Ascending aorta (tissue), 2 donors: Measurements from ENCODE around the gene CISTR. TPM values are rescaled to one million over a fixed set of nuclear protein-coding genes. Genes with fewer than 3 reads are reported as not detected.
A peak's percentile ranks its signal among the peaks of the same experiment; 100 is the strongest.

Experiments
- DNase-seq, 2 donors: peaks; one replicate each; pipeline ENCODE4 v3.0.0-alpha.2; 2019; ENCODE audit warnings: low spot score in 2 of 2
- H3K27ac ChIP-seq, 2 donors: fragments of 200-600 bp; sonication (generic); one replicate each; pipeline ENCODE4 v1.5.1; 2016 to 2017; ENCODE audit warnings: mild to moderate bottlenecking in 1 of 2
- H3K27me3 ChIP-seq: fragments of 200-600 bp; sonication (generic); one replicate; pipeline ENCODE4 v1.5.1; 2017
- H3K36me3 ChIP-seq, 2 donors: fragments of 200-600 bp; sonication (generic); one replicate each; pipeline ENCODE4 v1.5.1; 2016
- H3K4me1 ChIP-seq, 2 donors: fragments of 200-600 bp; sonication (generic); one replicate each; pipeline ENCODE4 v1.5.1; 2016 to 2017; ENCODE audit warnings: mild to moderate bottlenecking in 1 of 2
- H3K4me3 ChIP-seq, 2 donors: fragments of 200-600 bp; sonication (generic); one replicate each; pipeline ENCODE4 v1.5.1; 2016 to 2017; ENCODE audit warnings: mild to moderate bottlenecking in 1 of 2
- H3K9me3 ChIP-seq, 2 donors: fragments of 200-600 bp; sonication (generic); one replicate each; pipeline ENCODE4 v1.5.1; 2016
- CTCF ChIP-seq, 3 experiments: fragments of 200-600 bp in 2 of 3; fragments of 450-650 bp in 1 of 3; sonication (generic) in 2 of 3; IDR thresholded peaks; one replicate each; pipeline ENCODE4 v1.5.1; 2016 to 2019; ENCODE audit warnings: antibody characterized with exemption in 3 of 3, mild to moderate bottlenecking in 1 of 3, moderate library complexity in 1 of 3
- intact Hi-C: fragments of 100-400 bp; cut with DNase I; formaldehyde crosslinking; loops from one replicate; pipeline ENCODE4 v1.15.1; 2023
- total RNA-seq: library from RNA; depleted of rRNA; stranded (reverse); fragments of >200 nt; gene quantifications from one replicate; pipeline ENCODE4 v1.1.0, GENCODE V29; 2016

Gene CISTR
- total RNA-seq, 1 donor from 2014 or later, result not detected

- H3K4me1 ChIP-seq, result peaks cover 7 to 18% of the 10 kb centered on the region in 2 donors
- H3K27me3 ChIP-seq, result peaks cover 4% of the 10 kb centered on the region
- H3K36me3 ChIP-seq, result no peaks in the 10 kb centered on the region
- intact Hi-C loops, result no loop called here
- no peaks in the 10 kb centered on the region for H3K9me3 ChIP-seq
- no peak overlapping the region for H3K4me3 ChIP-seq
- no peak for DNase-seq
- no peak overlapping the region for H3K27ac ChIP-seq
- TF ChIP-seq CTCF (IDR thresholded peaks at IDR 0.05), result no peak
Observed at GRCh38 chr12:53752621-53753020, 842 bp upstream of the CISTR start.

GRCh38 chr12:53752192-53752601 is 418 bp upstream of the CISTR start:
- peaks cover 4% of the 10 kb centered on the region for H3K27me3 ChIP-seq
- H3K9me3 ChIP-seq, result no peaks in the 10 kb centered on the region
- H3K4me3 ChIP-seq, result peak overlapping the region; percentile 59 to 60
- intact Hi-C loops, result no loop called here
- no peak for DNase-seq
- H3K36me3 ChIP-seq, result no peaks in the 10 kb centered on the region
- no peak overlapping the region for H3K27ac ChIP-seq
- no peak for TF ChIP-seq CTCF (IDR thresholded peaks at IDR 0.05)
- peaks cover 7 to 18% of the 10 kb centered on the region in 2 donors for H3K4me1 ChIP-seq

- H3K36me3 ChIP-seq, result no peaks in the 10 kb centered on the region
- peak in 1 of 2 donors; percentile 64 for DNase-seq
- no peaks in the 10 kb centered on the region for H3K9me3 ChIP-seq
- intact Hi-C loops, result no loop called here
- TF ChIP-seq CTCF (IDR thresholded peaks at IDR 0.05), result no peak
- peak overlapping the region; percentile 59 to 60 for H3K4me3 ChIP-seq
- no peak overlapping the region for H3K27ac ChIP-seq
- H3K4me1 ChIP-seq, result peaks cover 7 to 18% of the 10 kb centered on the region in 2 donors
- peaks cover 4% of the 10 kb centered on the region for H3K27me3 ChIP-seq
Observed at GRCh38 chr12:53750812-53751335, 905 bp downstream of the CISTR start.

- no peak overlapping the region for H3K27ac ChIP-seq
- H3K4me1 ChIP-seq, result peaks cover 7 to 18% of the 10 kb centered on the region in 2 donors
- no peaks in the 10 kb centered on the region for H3K9me3 ChIP-seq
- H3K36me3 ChIP-seq, result no peaks in the 10 kb centered on the region
- H3K27me3 ChIP-seq, result peaks cover 4% of the 10 kb centered on the region
- intact Hi-C loops, result loop anchor here (10.0 kb wide), 1 partner anchor 455 kb away; no protein-coding TSS in a partner anchor
- H3K4me3 ChIP-seq, result peak overlapping the region; percentile 59 to 60
- no peak for DNase-seq
- TF ChIP-seq CTCF (IDR thresholded peaks at IDR 0.05), result no peak
Observed at GRCh38 chr12:53749986-53750811, 1.6 kb downstream of the CISTR start.

GRCh38 chr12:53748072-53748840 is 3.5 kb downstream of the CISTR start:
- DNase-seq, result no peak
- Histone ChIP-seq H3K4me3 (no peak overlapping the region), H3K9me3 (no peaks in the 10 kb centered on the region), H3K4me1 (peaks cover 7 to 20% of the 10 kb centered on the region in 2 donors), H3K36me3 (no peaks in the 10 kb centered on the region), H3K27me3 (peaks cover 4% of the 10 kb centered on the region), H3K27ac (no peak overlapping the region)
- TF ChIP-seq CTCF (IDR thresholded peaks at IDR 0.05), result no peak
- intact Hi-C loops, result loop anchor here (10.0 kb wide), 1 partner anchor 457 kb away; no protein-coding TSS in a partner anchor
